AG10803 (cell line): ENCODE data around the gene GAA.

Experiments used
- DNase-seq: peaks from one replicate; pipeline ENCODE4 v3.0.0; 2010; ENCODE audit warnings: low read depth
- H3K4me3 ChIP-seq: 2 replicates; pipeline ENCODE4 v1.5.1; 2011; ENCODE audit warnings: mild to moderate bottlenecking, low read length, control low read depth
- CTCF ChIP-seq: conservative IDR thresholded peaks from 2 replicates; pipeline ENCODE4 v1.5.1; 2011; ENCODE audit warnings: mild to moderate bottlenecking, low read length, control low read depth, inconsistent platforms

GAA gene

GRCh38 chr17:80158846-80159245 is 57.5 kb downstream of the GAA start:
- no peak for TF ChIP-seq CTCF
- no peak overlapping the region for H3K4me3 ChIP-seq
- DNase-seq = no peak

GRCh38 chr17:80160536-80160935 is 59.2 kb downstream of the GAA start:
- TF ChIP-seq CTCF = no peak
- DNase-seq = no peak
- H3K4me3 ChIP-seq = no peak overlapping the region

GRCh38 chr17:80163336-80163735 is 62.0 kb downstream of the GAA start:
- no peak overlapping the region for H3K4me3 ChIP-seq
- no peak for TF ChIP-seq CTCF
- no peak for DNase-seq

GRCh38 chr17:80164185-80164584 is 62.8 kb downstream of the GAA start:
- no peak for DNase-seq
- no peak for TF ChIP-seq CTCF

GRCh38 chr17:80166446-80166845 is 65.1 kb downstream of the GAA start:
- no peak for DNase-seq
- H3K4me3 ChIP-seq = no peak overlapping the region
- TF ChIP-seq CTCF = no peak

More at GRCh38 chr17:80164185-80164584, 62.8 kb downstream of the GAA start:
- no peak overlapping the region for H3K4me3 ChIP-seq

GRCh38 chr17:80168371-80168770 is 67.0 kb downstream of the GAA start:
- no peak for DNase-seq
- no peak for TF ChIP-seq CTCF

GRCh38 chr17:80169107-80169506 is 67.7 kb downstream of the GAA start:
- TF ChIP-seq CTCF = no peak
- no peak for DNase-seq
- no peak overlapping the region for H3K4me3 ChIP-seq

More at GRCh38 chr17:80168371-80168770, 67.0 kb downstream of the GAA start:
- no peak overlapping the region for H3K4me3 ChIP-seq
